SK-N-SH (cell line): ENCODE data around the gene SPTBN1. TPM values are rescaled to one million over a fixed set of nuclear protein-coding genes. Genes with fewer than 3 reads are reported as not detected.

Experiments
- CTCF ChIA-PET: fragments of 300-600, 350-600 bp; formaldehyde crosslinking; extraction: SDS; loops from one replicate; lab custom pipeline; 2021; lab: Yijun Ruan, JAX
- POLR2A ChIA-PET: fragments of 350-600 bp; sonication (Branson Sonifier 250); formaldehyde crosslinking; extraction: SDS; loops from one replicate; lab custom pipeline; 2020; ENCODE audit warnings: antibody characterized with exemption, inconsistent platforms; lab: Yijun Ruan, JAX
- DNase-seq: peaks from one replicate; pipeline ENCODE4 v3.0.0; 2012
- H2AFZ ChIP-seq: fragments of 200-600 bp; sonication (generic); 2 replicates; pipeline ENCODE4 v1.8.1; 2016; ENCODE audit warnings: antibody characterized with exemption, mild to moderate bottlenecking, low read depth
- H3F3A ChIP-seq: fragments of 200-600 bp; sonication (generic); replicated peaks from 2 replicates; pipeline ENCODE3; 2016; ENCODE audit warnings: antibody characterized with exemption, mild to moderate bottlenecking; ENCODE audit not compliant: insufficient read depth
- H3K27ac ChIP-seq, 2 experiments: fragments of 200-500 bp in 1 of 2; fragments of 200-600 bp in 1 of 2; sonication (Bioruptor generic) in 1 of 2; sonication (generic), shearing (Covaris generic) in 1 of 2; 2 replicates each; pipeline versions ENCODE4 v1.5.1 to v1.6.1; 2014 to 2016; ENCODE audit warnings: low read depth in 2 of 2, inconsistent platforms in 1 of 2, low read length in 1 of 2, mild to moderate bottlenecking in 1 of 2, mixed read lengths in 1 of 2
- H3K27me3 ChIP-seq: fragments of 200-600 bp; sonication (generic), shearing (Covaris generic); 2 replicates; pipeline ENCODE4 v1.6.1; 2016; ENCODE audit warnings: mixed run types; ENCODE audit not compliant: insufficient read depth
- H3K36me3 ChIP-seq, 2 experiments: fragments of 200-500 bp in 1 of 2; fragments of 200-600 bp in 1 of 2; sonication (Bioruptor generic) in 1 of 2; sonication (generic) in 1 of 2; replicated peaks in 1 of 2; 2 replicates each; pipeline versions ENCODE3 to v1.5.1; 2014 to 2016; ENCODE audit warnings: low read length in 1 of 2, mild to moderate bottlenecking in 1 of 2; ENCODE audit not compliant: insufficient read depth in 2 of 2, control insufficient read depth in 1 of 2
- H3K4me1 ChIP-seq, 2 experiments: fragments of 200-500 bp in 1 of 2; fragments of 200-600 bp in 1 of 2; sonication (Bioruptor generic) in 1 of 2; sonication (generic), shearing (Covaris generic) in 1 of 2; 2 replicates each; pipeline versions ENCODE4 v1.5.1 to v1.6.1; 2014 to 2016; ENCODE audit warnings: low read depth in 1 of 2, low read length in 1 of 2, mixed run types in 1 of 2; ENCODE audit not compliant: insufficient read depth in 2 of 2, control insufficient read depth in 1 of 2
- H3K4me2 ChIP-seq: fragments of 200-600 bp; sonication (generic), shearing (Covaris generic); 2 replicates; pipeline ENCODE4 v1.6.1; 2017; ENCODE audit warnings: mixed run types
- H3K4me3 ChIP-seq, 2 experiments: fragments of 200-500 bp in 1 of 2; fragments of 200-600 bp in 1 of 2; sonication (Bioruptor generic) in 1 of 2; sonication (generic), shearing (Covaris generic) in 1 of 2; 2 replicates each; pipeline versions ENCODE4 v1.5.1 to v1.8.1; 2014 to 2016; ENCODE audit warnings: low read depth in 2 of 2, inconsistent platforms in 1 of 2, low read length in 1 of 2, mild to moderate bottlenecking in 1 of 2, mixed read lengths in 1 of 2, moderate library complexity in 1 of 2
- H3K79me2 ChIP-seq: fragments of 200-600 bp; sonication (generic); 2 replicates; pipeline ENCODE4 v1.8.1; 2017; ENCODE audit warnings: mild to moderate bottlenecking; ENCODE audit not compliant: insufficient read depth
- H3K9ac ChIP-seq: fragments of 200-600 bp; sonication (generic); 2 replicates; pipeline ENCODE4 v1.6.1; 2017; ENCODE audit warnings: mixed run types
- H3K9me2 ChIP-seq: fragments of 200-600 bp; sonication (generic); 2 replicates; pipeline ENCODE4 v1.6.1; 2017; ENCODE audit warnings: mixed run types
- H3K9me3 ChIP-seq: fragments of 200-600 bp; sonication (generic); 2 replicates; pipeline ENCODE4 v1.6.1; 2017; ENCODE audit warnings: mixed run types, mild to moderate bottlenecking, moderate library complexity
- H4K20me1 ChIP-seq: fragments of 200-600 bp; sonication (generic); 2 replicates; pipeline ENCODE4 v1.6.1; 2017; ENCODE audit warnings: mild to moderate bottlenecking, mixed run types; ENCODE audit not compliant: insufficient read depth
- CHD2 ChIP-seq: fragments of 150-350 bp; IDR thresholded peaks from 2 replicates; pipeline ENCODE4 v1.6.1; 2018; ENCODE audit warnings: low read length; ENCODE audit not compliant: partially characterized antibody
- CTCF ChIP-seq: fragments of 200-600 bp; sonication (generic); IDR thresholded peaks from 2 replicates; pipeline ENCODE4 v1.6.1; 2017; ENCODE audit warnings: antibody characterized with exemption, mild to moderate bottlenecking, moderate library complexity
- FOXM1 ChIP-seq: IDR thresholded peaks from 2 replicates; pipeline ENCODE4 v1.4.0; 2012; ENCODE audit warnings: low read depth, mild to moderate bottlenecking
- IRF3 ChIP-seq: fragments of 150-350 bp; IDR thresholded peaks from 2 replicates; pipeline ENCODE4 v1.6.1; 2016; ENCODE audit warnings: mild to moderate bottlenecking, low read depth, low read length
- JUND ChIP-seq: IDR thresholded peaks from 2 replicates; pipeline ENCODE4 v1.4.0; 2012
- PBX3 ChIP-seq: IDR thresholded peaks from 2 replicates; pipeline ENCODE4; 2012
- RXRA ChIP-seq: IDR thresholded peaks from 2 replicates; pipeline ENCODE4 v1.4.0; 2012; ENCODE audit warnings: low read depth, mild to moderate bottlenecking, borderline replicate concordance
- SIN3A ChIP-seq: IDR thresholded peaks from 2 replicates; pipeline ENCODE4 v1.6.1; 2012; ENCODE audit warnings: low read depth, mild to moderate bottlenecking, low read length, moderate library complexity, borderline replicate concordance
- SMC3 ChIP-seq: IDR thresholded peaks from 2 replicates; pipeline ENCODE4 v1.6.1; 2012; ENCODE audit warnings: low read depth, low read length, improper control_type of control experiment
- USF2 ChIP-seq: fragments of 150-350 bp; IDR thresholded peaks from 2 replicates; pipeline ENCODE4 v1.6.1; 2017; ENCODE audit warnings: antibody characterized with exemption, low read length, low read depth, borderline replicate concordance
- WGBS: methylation state at CpG from one replicate; pipeline ENCODE4 v1.1.6; 2017; ENCODE audit warnings: low lambda C conversion rate; 5-methylcytosine and 5-hydroxymethylcytosine counted together
- polyA plus RNA-seq, 3 experiments: library from polyadenylated mRNA; depleted of rRNA; stranded (reverse); fragments of >200 nt; gene quantifications; 2 replicates each; pipeline ENCODE4 v1.2.3, GENCODE V29; 2012
- TF ChIP-seq, protein P1 (sequence below): IDR thresholded peaks from 2 replicates; pipeline ENCODE4 v1.4.0; 2012; ENCODE audit warnings: low read depth, borderline replicate concordance

Gene SPTBN1
- polyA plus RNA-seq, 1 of the 3 experiments (the other 2 are of a cell fraction) = 29.1 TPM

- Histone ChIP-seq H4K20me1 (no peaks in the 10 kb centered on the region), H3K27me3 (no peaks in the 10 kb centered on the region), H3K79me2 (no peaks in the 10 kb centered on the region), H3K4me1 (peaks cover 2 to 30% of the 10 kb centered on the region in 2 experiments; a peak in 3 of 4 replicates), H3K27ac (no peak overlapping the region), H3K9ac (no peak overlapping the region), H2AFZ (no peak overlapping the region), H3K9me2 (no peaks in the 10 kb centered on the region), H3F3A (peaks cover 21% of the 10 kb centered on the region)
- WGBS = 97% methylated on average over 9 of the region's 9 CpGs
- DNase-seq = no peak
- TF ChIP-seq, protein P1, sequence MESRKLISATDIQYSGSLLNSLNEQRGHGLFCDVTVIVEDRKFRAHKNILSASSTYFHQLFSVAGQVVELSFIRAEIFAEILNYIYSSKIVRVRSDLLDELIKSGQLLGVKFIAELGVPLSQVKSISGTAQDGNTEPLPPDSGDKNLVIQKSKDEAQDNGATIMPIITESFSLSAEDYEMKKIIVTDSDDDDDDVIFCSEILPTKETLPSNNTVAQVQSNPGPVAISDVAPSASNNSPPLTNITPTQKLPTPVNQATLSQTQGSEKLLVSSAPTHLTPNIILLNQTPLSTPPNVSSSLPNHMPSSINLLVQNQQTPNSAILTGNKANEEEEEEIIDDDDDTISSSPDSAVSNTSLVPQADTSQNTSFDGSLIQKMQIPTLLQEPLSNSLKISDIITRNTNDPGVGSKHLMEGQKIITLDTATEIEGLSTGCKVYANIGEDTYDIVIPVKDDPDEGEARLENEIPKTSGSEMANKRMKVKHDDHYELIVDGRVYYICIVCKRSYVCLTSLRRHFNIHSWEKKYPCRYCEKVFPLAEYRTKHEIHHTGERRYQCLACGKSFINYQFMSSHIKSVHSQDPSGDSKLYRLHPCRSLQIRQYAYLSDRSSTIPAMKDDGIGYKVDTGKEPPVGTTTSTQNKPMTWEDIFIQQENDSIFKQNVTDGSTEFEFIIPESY = no peak
- TF ChIP-seq SIN3A = no peak
- TF ChIP-seq USF2 = no peak
- no peak for TF ChIP-seq FOXM1
- TF ChIP-seq RXRA = no peak
- TF ChIP-seq CTCF = no peak
- no peak for TF ChIP-seq SMC3
- TF ChIP-seq CHD2 = no peak
- TF ChIP-seq IRF3 = no peak
- no peak for TF ChIP-seq PBX3
- no peak for TF ChIP-seq JUND
- TF ChIP-seq, all 33 proteins: peak for 0
- H3K4me2 ChIP-seq = no peak overlapping the region
- H3K4me3 ChIP-seq = no peak overlapping the region
- ChIA-PET POLR2A (no interaction called here), CTCF (interaction anchor here (1.1 to 1.2 kb wide), 3 partner anchors 9 to 563 kb away, joined by 3 to 4 read pairs (median 3); no protein-coding TSS in a partner anchor)
- peaks cover 44 to 55% of the 10 kb centered on the region in 2 experiments for H3K36me3 ChIP-seq
- H3K9me3 ChIP-seq = no peaks in the 10 kb centered on the region
Measured at GRCh38 chr2:54670485-54671009, 214.4 kb downstream of the SPTBN1 start.
